Liver (tissue), 9 donors: ENCODE data around the gene UBE4A. TPM values are rescaled to one million over a fixed set of nuclear protein-coding genes. Genes with fewer than 3 reads are reported as not detected.

Experiments used
- DNase-seq: peaks from one replicate; pipeline ENCODE4 v3.0.0-alpha.2; 2017; ENCODE audit warnings: low spot score
- H3K27ac ChIP-seq, 2 donors: one replicate each; pipeline ENCODE4 v1.7.0; 2013; ENCODE audit warnings: inconsistent platforms in 2 of 2, low read length in 2 of 2, control low read depth in 1 of 2, low read depth in 1 of 2, mild to moderate bottlenecking in 1 of 2
- H3K27me3 ChIP-seq, 4 donors: one replicate each; pipeline versions ENCODE4 v1.6.1 to v1.7.0; 2013; ENCODE audit warnings: low read length in 3 of 4, inconsistent platforms in 1 of 4, mild to moderate bottlenecking in 1 of 4, moderate library complexity in 1 of 4; ENCODE audit not compliant: control insufficient read depth in 4 of 4, insufficient read depth in 4 of 4
- H3K36me3 ChIP-seq, 4 donors: one replicate each; pipeline versions ENCODE4 v1.6.1 to v1.7.0; 2013; ENCODE audit warnings: low read length in 3 of 4, mild to moderate bottlenecking in 3 of 4, low read depth in 1 of 4, moderate library complexity in 1 of 4; ENCODE audit not compliant: control insufficient read depth in 4 of 4, insufficient read depth in 3 of 4
- H3K4me1 ChIP-seq, 4 donors: one replicate each; pipeline versions ENCODE4 v1.6.1 to v1.7.0; 2013; ENCODE audit warnings: low read length in 3 of 4, mild to moderate bottlenecking in 3 of 4, moderate library complexity in 1 of 4; ENCODE audit not compliant: control insufficient read depth in 4 of 4, insufficient read depth in 4 of 4
- H3K4me3 ChIP-seq, 3 donors: one replicate each; pipeline versions ENCODE4 v1.6.1 to v1.7.0; 2013; ENCODE audit warnings: low read length in 3 of 3, control low read depth in 1 of 3, low read depth in 1 of 3, mild to moderate bottlenecking in 1 of 3
- H3K9ac ChIP-seq, 2 donors: one replicate each; pipeline ENCODE4 v1.7.0; 2013; ENCODE audit warnings: low read length in 2 of 2, mild to moderate bottlenecking in 2 of 2, moderate library complexity in 2 of 2, control low read depth in 1 of 2, low read depth in 1 of 2
- H3K9me3 ChIP-seq, 4 donors: one replicate each; pipeline versions ENCODE4 v1.6.1 to v1.7.0; 2013; ENCODE audit warnings: low read length in 3 of 4; ENCODE audit not compliant: control insufficient read depth in 4 of 4
- FOXA1 ChIP-seq: IDR thresholded peaks from 2 replicates; pipeline ENCODE4 v1.6.1; 2016; ENCODE audit warnings: antibody characterized with exemption
- FOXA2 ChIP-seq: IDR thresholded peaks from 2 replicates; pipeline ENCODE4 v1.6.1; 2016; ENCODE audit warnings: antibody characterized with exemption
- HNF4G ChIP-seq: IDR thresholded peaks from 2 replicates; pipeline ENCODE4 v1.6.1; 2016; ENCODE audit warnings: antibody characterized with exemption
- JUND ChIP-seq, 2 donors: IDR thresholded peaks; 2 replicates each; pipeline ENCODE4 v1.6.1; 2016; ENCODE audit warnings: antibody characterized with exemption in 2 of 2
- RAD21 ChIP-seq, 2 donors: IDR thresholded peaks; 2 replicates each; pipeline ENCODE4 v1.6.1; 2016; ENCODE audit warnings: antibody characterized with exemption in 2 of 2, mild to moderate bottlenecking in 2 of 2
- RXRA ChIP-seq, 2 donors: IDR thresholded peaks; 2 replicates each; pipeline ENCODE4 v1.6.1; 2017 to 2018; ENCODE audit warnings: antibody characterized with exemption in 2 of 2, mild to moderate bottlenecking in 1 of 2
- SP1 ChIP-seq: IDR thresholded peaks from 2 replicates; pipeline ENCODE4 v1.6.1; 2018; ENCODE audit warnings: antibody characterized with exemption, mild to moderate bottlenecking
- TAF1 ChIP-seq: conservative IDR thresholded peaks from 2 replicates; pipeline ENCODE4 v1.6.1; 2016; ENCODE audit warnings: antibody characterized with exemption, mild to moderate bottlenecking
- YY1 ChIP-seq: IDR thresholded peaks from 2 replicates; pipeline ENCODE4 v1.6.1; 2016; ENCODE audit warnings: antibody characterized with exemption, mild to moderate bottlenecking
- WGBS: extraction: QIAGEN DNeasy Blood & Tissue Kit; methylation state at CpG from one replicate; pipeline ENCODE4 v1.1.7; 2013; 5-methylcytosine and 5-hydroxymethylcytosine counted together
- polyA plus RNA-seq, 2 donors: library from polyadenylated mRNA; stranded (reverse) in 1 of 2; unstranded in 1 of 2; fragments of 200-250 nt in 1 of 2; fragments of >200 nt in 1 of 2; fragmentation: Nextera tagmentation in 1 of 2; extraction: Ambion mirVana in 1 of 2; gene quantifications; one replicate each; pipeline versions ENCODE4 v1.2.1 to v1.2.3, GENCODE V29; 2013 to 2015
- total RNA-seq, 2 donors: library from RNA; depleted of rRNA; stranded (reverse); fragments of >200 nt; gene quantifications; one replicate each; pipeline ENCODE4 v1.2.3, GENCODE V29; 2014
- TF ChIP-seq, protein P1 (sequence below): IDR thresholded peaks from 2 replicates; pipeline ENCODE4 v1.6.1; 2016; ENCODE audit warnings: antibody characterized with exemption, mild to moderate bottlenecking
- TF ChIP-seq, protein P2 (sequence below): IDR thresholded peaks from 2 replicates; pipeline ENCODE4 v1.6.1; 2016; ENCODE audit warnings: antibody characterized with exemption
- TF ChIP-seq, protein P3 (sequence below): fragments of 150-350 bp; IDR thresholded peaks from 2 replicates; pipeline ENCODE4 v1.5.1; 2017; ENCODE audit warnings: improper control_type of control experiment, low read depth, low read length; ENCODE audit not compliant: missing input control
- TF ChIP-seq, protein P4 (sequence below): IDR thresholded peaks from 2 replicates; pipeline ENCODE4 v1.6.1; 2016; ENCODE audit warnings: antibody characterized with exemption
- donor health status: healthy.
- donor health status: healthy.
- donor health status: healthy.
- donor health status: healthy.
- donor health status: healthy.

The UBE4A gene
- total and polyA plus RNA-seq, 4 donors: 11.7 to 41.3 (median 19.1) TPM

DNA sequence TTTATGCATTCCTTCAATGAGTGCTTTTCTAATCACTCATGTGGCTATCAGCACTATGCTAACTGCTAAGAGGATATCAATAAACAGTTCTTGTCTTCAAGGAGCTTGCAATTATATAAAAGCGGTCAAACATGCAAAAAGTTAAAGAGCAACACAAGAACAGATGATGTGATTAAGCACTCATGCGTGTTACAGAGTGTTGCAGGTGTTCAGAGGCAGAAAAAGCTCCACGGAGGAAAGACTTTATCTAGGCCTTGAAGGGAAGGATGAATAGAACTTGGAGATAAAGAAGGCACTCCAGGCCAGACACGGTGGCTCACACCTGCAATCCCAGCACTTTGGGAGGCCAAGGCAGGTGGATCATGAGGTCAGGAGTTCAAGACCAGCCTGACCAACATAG, 41.3 kb upstream of the UBE4A start:
- H3K4me1 ChIP-seq: peaks cover 2 to 21% (median 14%) of the 10 kb centered on the region in 4 donors
- DNase-seq: no peak
- H3K9ac ChIP-seq: no peak overlapping the region
- H3K4me3 ChIP-seq: no peak overlapping the region
- H3K27ac ChIP-seq: no peak overlapping the region
- 95% methylated on average over 4 of the region's 4 CpGs for WGBS
- no peaks in the 10 kb centered on the region for H3K9me3 ChIP-seq
- no peak for TF ChIP-seq TAF1
- TF ChIP-seq FOXA1: no peak
- no peaks in the 10 kb centered on the region for H3K36me3 ChIP-seq
- peaks cover 0 to 4% (median 0%) of the 10 kb centered on the region in 4 donors for H3K27me3 ChIP-seq

DNA sequence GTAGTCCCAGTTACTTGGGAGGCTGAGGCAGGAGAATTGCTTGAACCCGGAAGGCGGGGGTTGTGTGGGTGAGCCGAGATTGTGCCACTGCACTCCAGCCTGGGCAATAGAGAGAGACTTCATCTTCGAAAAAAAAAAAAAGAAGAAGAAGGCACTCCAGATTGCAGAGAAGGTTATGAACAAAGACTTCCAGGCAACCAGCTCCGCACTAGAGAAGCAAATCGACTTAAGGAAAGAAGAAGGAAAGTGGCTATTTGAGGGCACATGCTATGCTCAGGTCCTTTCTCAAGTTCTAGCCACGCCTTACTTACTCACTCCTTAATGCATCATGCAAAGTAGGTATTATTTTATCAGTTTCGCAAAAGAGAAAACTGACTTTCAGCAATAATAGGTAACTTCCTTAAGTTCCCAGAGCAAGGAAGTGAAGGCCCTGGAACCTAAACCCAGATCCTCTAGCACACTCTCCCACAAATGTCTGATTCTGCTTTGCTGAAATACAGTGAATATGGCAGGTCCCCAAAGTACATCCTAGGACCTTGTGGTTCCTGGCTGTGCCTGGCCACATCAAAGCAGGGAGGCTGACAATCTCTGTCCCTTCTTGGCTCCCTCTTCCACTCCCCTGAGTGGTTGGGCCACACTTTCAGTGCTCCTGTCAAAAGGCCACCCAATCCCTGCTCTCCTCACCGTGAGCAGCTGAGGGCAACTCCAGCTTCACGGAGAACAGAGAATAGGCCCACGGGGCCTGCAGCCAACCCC, 40.6 kb upstream of the UBE4A start:
- peaks cover 2 to 21% (median 14%) of the 10 kb centered on the region in 4 donors for H3K4me1 ChIP-seq

DNA sequence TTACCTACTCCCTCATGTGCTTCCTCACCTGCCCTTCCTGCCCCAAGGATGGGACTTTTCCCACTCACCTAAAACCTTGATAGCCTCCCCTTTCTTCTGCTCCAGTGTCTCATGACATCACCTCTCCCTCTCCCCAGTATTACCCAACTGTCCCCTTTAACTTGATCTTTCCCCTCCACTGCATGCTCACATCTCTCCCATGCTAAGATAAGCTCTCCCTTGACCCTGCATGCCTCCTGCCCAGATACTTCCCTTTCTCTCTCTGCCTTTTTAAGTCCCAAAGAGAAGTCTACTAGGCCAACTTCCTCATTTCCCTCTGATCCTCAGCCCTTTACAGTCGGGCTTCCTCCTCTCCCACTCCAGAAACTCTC, 40.1 kb upstream of the UBE4A start:
- Histone ChIP-seq H3K27ac (no peak overlapping the region), H3K9ac (no peak overlapping the region), H3K36me3 (no peaks in the 10 kb centered on the region), H3K9me3 (no peaks in the 10 kb centered on the region), H3K27me3 (no peaks in the 10 kb centered on the region), H3K4me3 (no peak overlapping the region), H3K4me1 (peaks cover 2 to 21% (median 14%) of the 10 kb centered on the region in 4 donors)
- TF ChIP-seq, protein P1, sequence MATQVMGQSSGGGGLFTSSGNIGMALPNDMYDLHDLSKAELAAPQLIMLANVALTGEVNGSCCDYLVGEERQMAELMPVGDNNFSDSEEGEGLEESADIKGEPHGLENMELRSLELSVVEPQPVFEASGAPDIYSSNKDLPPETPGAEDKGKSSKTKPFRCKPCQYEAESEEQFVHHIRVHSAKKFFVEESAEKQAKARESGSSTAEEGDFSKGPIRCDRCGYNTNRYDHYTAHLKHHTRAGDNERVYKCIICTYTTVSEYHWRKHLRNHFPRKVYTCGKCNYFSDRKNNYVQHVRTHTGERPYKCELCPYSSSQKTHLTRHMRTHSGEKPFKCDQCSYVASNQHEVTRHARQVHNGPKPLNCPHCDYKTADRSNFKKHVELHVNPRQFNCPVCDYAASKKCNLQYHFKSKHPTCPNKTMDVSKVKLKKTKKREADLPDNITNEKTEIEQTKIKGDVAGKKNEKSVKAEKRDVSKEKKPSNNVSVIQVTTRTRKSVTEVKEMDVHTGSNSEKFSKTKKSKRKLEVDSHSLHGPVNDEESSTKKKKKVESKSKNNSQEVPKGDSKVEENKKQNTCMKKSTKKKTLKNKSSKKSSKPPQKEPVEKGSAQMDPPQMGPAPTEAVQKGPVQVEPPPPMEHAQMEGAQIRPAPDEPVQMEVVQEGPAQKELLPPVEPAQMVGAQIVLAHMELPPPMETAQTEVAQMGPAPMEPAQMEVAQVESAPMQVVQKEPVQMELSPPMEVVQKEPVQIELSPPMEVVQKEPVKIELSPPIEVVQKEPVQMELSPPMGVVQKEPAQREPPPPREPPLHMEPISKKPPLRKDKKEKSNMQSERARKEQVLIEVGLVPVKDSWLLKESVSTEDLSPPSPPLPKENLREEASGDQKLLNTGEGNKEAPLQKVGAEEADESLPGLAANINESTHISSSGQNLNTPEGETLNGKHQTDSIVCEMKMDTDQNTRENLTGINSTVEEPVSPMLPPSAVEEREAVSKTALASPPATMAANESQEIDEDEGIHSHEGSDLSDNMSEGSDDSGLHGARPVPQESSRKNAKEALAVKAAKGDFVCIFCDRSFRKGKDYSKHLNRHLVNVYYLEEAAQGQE: no peak
- TF ChIP-seq JUND (IDR thresholded peaks at IDR 0.05): no peak
- TF ChIP-seq, protein P2, sequence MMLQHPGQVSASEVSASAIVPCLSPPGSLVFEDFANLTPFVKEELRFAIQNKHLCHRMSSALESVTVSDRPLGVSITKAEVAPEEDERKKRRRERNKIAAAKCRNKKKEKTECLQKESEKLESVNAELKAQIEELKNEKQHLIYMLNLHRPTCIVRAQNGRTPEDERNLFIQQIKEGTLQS: no peak
- TF ChIP-seq RAD21 (IDR thresholded peaks at IDR 0.05): no peak
- no peak for TF ChIP-seq FOXA2
- no peak for TF ChIP-seq HNF4G
- no peak for TF ChIP-seq RXRA (IDR thresholded peaks at IDR 0.05)
- 78% methylated on average over 1 of the region's 1 CpG for WGBS
- no peak for DNase-seq

More for the DNA sequence above, 40.6 kb upstream of the UBE4A start:
- Histone ChIP-seq H3K9me3 (no peaks in the 10 kb centered on the region), H3K27me3 (no peaks in the 10 kb centered on the region), H3K9ac (no peak overlapping the region), H3K4me3 (no peak overlapping the region), H3K36me3 (no peaks in the 10 kb centered on the region), H3K27ac (no peak overlapping the region)
- WGBS: 93% methylated on average over 11 of the region's 11 CpGs
- TF ChIP-seq, protein P1: no peak
- TF ChIP-seq YY1 (no peak), HNF4G (no peak), SP1 (no peak), FOXA1 (no peak), RXRA (IDR thresholded peaks at IDR 0.05) (no peak), RAD21 (IDR thresholded peaks at IDR 0.05) (no peak)
- TF ChIP-seq, protein P3, sequence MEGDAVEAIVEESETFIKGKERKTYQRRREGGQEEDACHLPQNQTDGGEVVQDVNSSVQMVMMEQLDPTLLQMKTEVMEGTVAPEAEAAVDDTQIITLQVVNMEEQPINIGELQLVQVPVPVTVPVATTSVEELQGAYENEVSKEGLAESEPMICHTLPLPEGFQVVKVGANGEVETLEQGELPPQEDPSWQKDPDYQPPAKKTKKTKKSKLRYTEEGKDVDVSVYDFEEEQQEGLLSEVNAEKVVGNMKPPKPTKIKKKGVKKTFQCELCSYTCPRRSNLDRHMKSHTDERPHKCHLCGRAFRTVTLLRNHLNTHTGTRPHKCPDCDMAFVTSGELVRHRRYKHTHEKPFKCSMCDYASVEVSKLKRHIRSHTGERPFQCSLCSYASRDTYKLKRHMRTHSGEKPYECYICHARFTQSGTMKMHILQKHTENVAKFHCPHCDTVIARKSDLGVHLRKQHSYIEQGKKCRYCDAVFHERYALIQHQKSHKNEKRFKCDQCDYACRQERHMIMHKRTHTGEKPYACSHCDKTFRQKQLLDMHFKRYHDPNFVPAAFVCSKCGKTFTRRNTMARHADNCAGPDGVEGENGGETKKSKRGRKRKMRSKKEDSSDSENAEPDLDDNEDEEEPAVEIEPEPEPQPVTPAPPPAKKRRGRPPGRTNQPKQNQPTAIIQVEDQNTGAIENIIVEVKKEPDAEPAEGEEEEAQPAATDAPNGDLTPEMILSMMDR: no peak
- TF ChIP-seq, protein P4, sequence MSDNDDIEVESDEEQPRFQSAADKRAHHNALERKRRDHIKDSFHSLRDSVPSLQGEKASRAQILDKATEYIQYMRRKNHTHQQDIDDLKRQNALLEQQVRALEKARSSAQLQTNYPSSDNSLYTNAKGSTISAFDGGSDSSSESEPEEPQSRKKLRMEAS: no peak
- DNase-seq: no peak
